Caki2 (cell line): ENCODE results near the gene NXPH3. TPM values are rescaled to one million over a fixed set of nuclear protein-coding genes. Genes with fewer than 3 reads are reported as not detected.

ENCODE experiments used
- DNase-seq: peaks from one replicate; pipeline ENCODE4 v3.0.0-alpha.2; 2015; ENCODE audit warnings: low read depth
- in situ Hi-C: cut with HindIII; loops from 2 replicates; pipeline ENCODE4 v1.10.0; 2016; ENCODE audit warnings: low sequenced_read_pairs, low pct_unique_long_range_greater_than_20kb, mixed read lengths
- total RNA-seq: library from RNA; depleted of rRNA; stranded (reverse); fragments of >200 nt; shearing (Covaris generic); gene quantifications from 2 replicates; pipeline ENCODE4 v1.2.3, GENCODE V29; 2014; ENCODE audit warnings: low replicate concordance

NXPH3 gene
- total RNA-seq, 1 experiment from 2014 or later, result 0.27 TPM

DNA sequence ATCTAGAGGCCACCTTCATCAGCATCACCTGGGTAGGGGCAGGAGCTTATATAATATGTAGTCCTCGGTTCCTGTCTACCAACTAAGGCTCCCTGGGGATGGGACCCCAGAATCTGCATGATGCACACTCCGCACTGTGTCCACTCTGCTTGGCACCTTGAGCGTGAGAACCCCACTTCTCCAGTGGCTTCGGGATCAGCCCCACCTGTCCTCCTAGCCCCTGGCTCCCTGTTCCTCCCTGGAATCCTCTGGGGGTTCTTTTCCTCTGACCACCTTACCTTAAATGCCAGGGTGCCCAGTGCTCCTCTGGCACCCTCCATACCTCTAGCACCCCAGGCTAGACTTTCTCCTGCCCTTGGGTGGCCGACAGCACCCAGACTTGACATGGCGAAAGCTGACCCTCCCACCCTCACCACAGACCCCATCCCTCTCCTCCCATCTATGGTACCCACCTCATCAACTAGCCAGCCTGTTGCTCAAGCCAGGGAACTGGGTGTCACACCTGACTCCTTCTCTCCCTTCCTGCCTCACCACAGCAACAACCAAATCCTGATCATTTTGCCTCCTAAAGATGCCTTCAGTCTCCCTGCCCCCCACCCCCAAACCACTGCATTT, 2.8 kb upstream of the NXPH3 start:
- no peak for DNase-seq
- in situ Hi-C loops, result no loop called here

DNA sequence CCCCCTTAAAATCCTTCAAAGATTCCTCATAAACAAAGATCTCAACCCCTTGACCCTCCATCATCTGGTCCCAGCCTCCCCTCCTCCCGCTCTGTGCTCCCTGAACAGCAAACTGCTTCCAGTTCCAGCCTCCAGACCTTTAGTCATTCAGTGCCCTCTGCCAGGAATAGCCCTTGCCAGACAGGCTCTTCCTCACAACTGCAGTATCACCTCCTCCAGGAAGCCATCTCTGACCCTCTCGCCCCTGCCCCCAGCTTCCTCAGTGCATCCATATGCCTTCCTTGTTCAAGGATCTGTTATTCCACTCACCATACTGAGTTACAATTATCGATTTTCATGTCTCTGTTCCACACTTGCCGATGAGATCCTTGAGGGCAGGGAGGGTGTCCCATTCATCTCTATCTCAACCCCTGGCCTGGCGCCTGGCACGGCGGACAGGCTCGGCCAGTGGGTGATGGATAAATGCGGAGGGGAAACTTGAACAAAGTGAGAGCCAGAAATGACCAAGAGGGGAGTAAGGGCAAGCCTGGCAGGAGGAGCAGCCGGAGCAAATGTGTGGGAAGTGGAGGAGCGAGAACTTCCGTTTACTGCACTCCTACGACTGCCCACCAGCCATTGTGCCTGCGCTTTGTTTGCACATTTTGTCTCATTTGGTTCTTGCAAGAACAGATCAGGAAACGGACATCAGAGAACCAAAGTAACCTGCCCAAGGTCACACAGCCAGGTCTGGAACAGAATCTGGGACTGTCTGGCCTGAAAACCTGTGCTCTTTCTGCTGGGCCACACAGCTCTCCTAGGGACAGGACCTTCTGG, 2.0 kb upstream of the NXPH3 start:
- DNase-seq, result no peak
- in situ Hi-C loops, result no loop called here

DNA sequence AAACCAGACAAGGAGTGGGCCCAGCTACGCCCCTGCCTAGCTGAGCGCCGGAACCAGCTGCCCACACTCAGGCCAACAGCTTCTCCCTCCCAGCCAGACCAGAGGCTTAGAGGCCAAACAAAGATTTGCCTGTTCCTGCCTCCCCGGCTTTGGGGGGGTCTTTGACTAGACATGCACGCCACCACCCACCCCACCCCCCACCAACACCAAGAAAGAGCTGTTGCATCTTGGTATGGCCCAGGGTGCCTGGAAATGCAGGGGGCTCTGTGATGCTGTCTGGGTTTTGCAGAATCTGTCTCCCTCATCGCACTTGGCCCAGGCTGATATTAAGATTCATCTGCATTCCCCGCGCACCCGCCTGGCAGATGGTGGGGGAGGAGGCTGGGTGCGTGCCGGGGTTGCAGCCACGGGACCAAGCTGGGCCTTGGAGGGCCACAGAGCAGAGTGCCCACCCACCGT, 1.3 kb upstream of the NXPH3 start:
- DNase-seq, result no peak
- in situ Hi-C loops, result no loop called here

DNA sequence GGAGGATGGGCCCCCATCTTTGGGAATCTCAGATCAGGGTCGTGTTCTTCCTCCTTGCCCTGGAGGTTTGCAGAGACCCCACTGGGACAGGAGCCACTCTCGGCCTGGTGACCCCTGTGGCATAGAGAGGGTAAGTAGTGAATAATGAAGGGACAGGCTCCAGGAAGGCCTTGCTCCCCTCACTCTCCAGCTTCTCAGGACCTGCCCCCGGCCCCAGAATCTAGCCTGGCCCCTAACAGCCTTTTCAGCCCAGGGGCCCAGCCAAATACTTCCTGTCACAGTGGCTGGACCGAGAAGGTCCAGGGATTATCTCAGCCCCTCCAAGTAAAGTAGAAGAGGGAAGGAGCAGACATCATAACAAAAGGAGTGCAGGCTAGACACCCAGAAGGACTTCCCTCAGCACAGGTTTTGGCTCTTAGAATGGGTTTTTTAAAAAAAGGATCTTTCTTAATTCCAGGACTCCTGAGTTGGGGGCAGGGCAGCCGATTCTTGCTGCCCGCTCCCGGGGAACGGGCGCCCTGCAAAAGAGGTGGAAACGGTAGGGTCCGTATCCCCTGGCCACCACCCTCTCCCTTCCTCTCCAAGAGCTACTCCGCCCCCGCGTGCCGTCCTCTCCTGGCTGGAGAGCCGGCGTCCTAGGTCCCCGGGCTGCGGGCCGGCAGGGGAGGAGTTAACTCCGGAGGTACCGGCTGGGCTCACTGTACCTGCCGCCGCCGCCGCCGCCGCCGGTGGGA, 559 bp upstream of the NXPH3 start:
- in situ Hi-C loops, result no loop called here
- no peak for DNase-seq

DNA sequence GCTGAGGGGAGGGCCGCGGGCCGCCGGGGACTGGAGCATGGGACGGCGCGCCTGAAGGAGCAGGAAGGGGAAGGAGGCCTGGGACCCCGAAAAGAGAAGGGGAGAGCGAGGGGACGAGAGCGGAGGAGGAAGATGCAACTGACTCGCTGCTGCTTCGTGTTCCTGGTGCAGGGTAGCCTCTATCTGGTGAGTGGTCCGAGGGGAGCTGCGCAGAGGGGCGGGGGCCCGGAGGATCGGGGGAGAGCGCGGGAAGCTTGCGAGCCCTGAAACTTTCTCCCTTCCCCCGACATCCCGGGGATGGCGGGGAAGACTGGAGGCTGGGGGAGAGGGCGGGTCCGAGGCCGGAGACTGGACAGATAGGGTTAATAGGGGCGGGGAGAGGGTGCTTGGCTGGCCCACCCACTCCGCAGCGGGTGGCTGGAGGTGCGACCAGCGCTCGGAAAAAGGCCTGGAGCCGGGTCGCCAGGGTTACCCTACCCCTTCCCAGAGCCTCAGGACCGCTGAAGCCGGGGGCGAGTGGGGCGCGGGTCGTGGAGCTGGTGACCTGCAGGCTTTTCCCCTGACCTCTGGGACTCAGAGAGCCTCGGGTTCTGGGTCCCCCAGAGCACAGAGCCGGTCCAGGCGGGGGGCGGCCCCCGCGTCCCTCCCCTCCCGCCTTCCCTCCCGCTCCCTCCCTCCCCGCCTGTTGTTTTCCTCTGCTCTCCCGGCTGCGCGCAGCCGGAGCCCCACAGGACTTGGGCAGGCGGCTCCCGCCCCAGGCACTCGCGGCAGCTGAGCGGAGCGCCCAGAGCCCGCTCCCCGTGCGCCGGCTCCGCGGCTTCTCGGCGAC, 631 bp downstream of the NXPH3 start:
- in situ Hi-C loops, result no loop called here

DNA sequence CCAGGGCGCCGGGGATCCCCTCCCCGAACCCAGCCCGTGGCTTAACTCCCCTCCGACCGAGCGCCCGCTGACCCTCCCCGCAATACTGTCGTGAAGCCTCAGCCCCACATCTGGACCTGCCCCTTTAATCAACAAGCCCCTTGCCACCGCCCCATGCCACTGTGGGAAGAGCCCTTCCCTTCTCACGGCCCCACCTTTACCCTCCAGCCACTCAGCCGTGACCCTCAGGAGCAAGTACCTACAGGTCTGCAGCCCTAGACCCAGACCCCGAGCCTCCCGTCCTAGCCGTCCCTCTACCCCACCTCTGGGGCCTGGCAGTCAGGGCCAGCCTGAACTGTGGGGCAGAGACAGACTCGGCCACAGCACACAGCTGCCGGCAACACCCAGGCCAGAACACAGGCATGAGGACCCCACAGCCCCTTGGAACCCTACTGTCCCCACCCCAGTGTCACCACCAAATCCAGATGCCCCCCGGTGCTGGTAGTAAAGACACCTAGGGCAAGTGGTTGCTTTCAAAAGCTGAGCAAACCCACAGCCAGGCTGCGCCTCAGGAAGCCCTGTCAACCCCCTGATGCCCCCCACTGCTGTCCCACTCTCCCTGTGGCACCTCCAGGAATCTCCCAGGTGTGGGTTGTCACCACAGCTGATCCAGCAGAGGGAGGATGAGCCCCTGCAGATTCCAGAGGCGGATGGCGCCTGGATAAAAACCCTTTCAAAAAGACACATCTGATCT, 1.4 kb downstream of the NXPH3 start:
- in situ Hi-C loops, result no loop called here
- no peak for DNase-seq

More for the DNA sequence above, 631 bp downstream of the NXPH3 start:
- no peak for DNase-seq

DNA sequence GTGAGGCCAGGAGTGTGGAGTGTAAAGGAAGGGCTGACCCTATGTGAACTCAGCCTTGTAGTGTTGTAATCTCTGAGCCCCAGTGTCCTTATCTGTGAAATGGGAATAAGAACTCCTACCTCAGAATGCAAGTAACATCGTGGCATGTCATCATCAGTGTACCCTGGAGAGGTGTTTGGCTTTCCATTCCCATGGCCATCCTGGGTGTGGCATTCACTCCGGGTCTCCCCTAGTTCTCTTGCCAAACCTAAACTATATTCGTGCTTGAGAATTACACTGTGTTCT, 1.9 kb downstream of the NXPH3 start:
- DNase-seq, result no peak
- in situ Hi-C loops, result no loop called here

DNA sequence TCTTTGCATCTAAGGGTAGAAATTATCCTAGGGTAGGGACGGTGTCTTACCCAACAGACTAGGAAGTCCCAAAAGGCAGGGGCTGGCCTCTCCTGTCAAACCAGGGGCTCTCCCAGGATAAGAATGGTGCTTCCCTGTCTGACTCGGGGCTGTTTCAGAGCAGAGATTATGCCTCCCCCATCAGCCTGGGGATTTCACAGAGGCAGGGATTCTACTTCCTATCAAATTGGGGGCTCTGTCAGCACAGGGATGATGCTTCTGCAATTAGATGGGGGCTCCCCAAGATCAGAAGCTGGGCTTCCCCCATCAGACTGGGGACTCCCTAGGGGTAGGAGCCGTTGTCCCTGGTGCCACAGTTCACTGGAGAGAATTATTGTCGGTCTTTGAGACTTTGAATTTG, 2.3 kb downstream of the NXPH3 start:
- in situ Hi-C loops, result no loop called here
- DNase-seq, result no peak

DNA sequence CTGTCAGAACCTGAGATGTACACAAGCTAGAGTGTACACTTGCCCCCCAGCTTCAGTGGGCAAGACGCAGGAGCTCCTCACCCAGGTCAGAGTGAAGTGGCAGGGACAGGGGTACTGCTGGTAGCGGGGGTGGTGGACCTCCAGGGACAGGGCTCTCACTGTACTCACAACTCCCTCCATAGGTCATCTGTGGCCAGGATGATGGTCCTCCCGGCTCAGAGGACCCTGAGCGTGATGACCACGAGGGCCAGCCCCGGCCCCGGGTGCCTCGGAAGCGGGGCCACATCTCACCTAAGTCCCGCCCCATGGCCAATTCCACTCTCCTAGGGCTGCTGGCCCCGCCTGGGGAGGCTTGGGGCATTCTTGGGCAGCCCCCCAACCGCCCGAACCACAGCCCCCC, 2.7 kb downstream of the NXPH3 start:
- DNase-seq, result no peak
- in situ Hi-C loops, result no loop called here

DNA sequence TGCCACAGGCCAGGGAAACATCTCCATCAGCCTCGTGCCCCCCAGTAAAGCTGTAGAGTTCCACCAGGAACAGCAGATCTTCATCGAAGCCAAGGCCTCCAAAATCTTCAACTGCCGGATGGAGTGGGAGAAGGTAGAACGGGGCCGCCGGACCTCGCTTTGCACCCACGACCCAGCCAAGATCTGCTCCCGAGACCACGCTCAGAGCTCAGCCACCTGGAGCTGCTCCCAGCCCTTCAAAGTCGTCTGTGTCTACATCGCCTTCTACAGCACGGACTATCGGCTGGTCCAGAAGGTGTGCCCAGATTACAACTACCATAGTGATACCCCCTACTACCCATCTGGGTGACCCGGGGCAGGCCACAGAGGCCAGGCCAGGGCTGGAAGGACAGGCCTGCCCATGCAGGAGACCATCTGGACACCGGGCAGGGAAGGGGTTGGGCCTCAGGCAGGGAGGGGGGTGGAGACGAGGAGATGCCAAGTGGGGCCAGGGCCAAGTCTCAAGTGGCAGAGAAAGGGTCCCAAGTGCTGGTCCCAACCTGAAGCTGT, 3.4 kb downstream of the NXPH3 start:
- in situ Hi-C loops, result no loop called here

DNA sequence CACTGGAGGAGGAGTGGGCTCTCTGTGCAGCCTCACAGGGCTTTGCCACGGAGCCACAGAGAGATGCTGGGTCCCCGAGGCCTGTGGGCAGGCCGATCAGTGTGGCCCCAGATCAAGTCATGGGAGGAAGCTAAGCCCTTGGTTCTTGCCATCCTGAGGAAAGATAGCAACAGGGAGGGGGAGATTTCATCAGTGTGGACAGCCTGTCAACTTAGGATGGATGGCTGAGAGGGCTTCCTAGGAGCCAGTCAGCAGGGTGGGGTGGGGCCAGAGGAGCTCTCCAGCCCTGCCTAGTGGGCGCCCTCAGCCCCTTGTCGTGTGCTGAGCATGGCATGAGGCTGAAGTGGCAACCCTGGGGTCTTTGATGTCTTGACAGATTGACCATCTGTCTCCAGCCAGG, 3.9 kb downstream of the NXPH3 start:
- DNase-seq, result no peak
- in situ Hi-C loops, result no loop called here

More for the DNA sequence above, 3.4 kb downstream of the NXPH3 start:
- no peak for DNase-seq

DNA sequence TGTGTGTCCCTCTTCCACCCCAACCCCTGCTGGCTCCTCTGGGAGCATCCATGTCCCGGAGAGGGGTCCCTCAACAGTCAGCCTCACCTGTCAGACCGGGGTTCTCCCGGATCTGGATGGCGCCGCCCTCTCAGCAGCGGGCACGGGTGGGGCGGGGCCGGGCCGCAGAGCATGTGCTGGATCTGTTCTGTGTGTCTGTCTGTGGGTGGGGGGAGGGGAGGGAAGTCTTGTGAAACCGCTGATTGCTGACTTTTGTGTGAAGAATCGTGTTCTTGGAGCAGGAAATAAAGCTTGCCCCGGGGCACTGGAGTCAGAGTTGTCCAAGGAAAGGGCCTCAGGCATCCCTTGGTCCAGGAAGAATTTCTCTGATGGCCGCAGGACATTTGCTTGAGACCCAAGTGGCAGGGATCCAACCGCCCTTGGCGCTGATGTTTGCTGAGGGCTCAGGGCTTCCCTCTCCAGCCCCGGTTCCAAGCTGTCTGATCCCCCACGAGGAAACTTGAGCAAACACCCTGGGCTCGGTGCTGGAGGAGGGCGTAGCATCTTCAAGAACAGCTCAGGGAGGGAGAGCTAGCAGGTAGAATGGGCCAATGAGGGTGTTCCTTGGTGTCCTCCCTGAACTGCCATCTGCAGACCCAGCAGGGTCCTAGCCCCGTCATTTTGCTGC, 4.5 kb downstream of the NXPH3 start:
- in situ Hi-C loops, result no loop called here
- DNase-seq, result no peak

DNA sequence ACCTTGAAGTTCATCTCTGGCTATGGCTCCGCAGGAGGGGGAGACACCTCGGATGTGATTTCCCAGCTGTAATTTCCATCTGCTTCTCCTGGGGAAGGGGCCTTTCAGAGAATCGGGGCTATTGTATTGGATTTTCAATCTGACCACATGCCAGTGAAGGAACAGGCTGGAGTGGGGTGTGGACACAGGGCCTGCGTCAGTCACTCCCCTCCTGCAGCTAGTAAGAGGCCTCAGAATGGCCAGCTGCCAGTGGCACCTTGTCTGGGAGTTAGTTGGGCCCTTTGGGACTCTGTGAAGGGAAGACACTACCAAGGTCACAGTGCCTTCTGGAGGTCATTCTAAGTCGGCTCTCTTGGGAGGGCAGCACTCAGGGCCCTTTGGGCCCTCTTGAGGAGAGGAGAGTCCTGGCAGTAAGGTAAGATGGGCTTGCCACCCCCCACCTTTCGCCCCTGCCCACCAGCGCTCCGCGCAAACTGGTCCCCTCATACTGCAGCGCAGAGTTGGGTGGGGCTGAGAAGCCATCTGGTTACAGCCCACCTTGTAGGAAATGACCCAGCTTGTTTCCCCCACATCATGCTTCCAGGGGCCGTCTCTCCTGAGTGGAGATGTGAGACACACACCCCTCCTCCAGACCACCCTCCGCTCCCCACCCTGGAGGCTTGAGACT, 5.4 kb downstream of the NXPH3 start:
- DNase-seq, result no peak
- in situ Hi-C loops, result no loop called here

DNA sequence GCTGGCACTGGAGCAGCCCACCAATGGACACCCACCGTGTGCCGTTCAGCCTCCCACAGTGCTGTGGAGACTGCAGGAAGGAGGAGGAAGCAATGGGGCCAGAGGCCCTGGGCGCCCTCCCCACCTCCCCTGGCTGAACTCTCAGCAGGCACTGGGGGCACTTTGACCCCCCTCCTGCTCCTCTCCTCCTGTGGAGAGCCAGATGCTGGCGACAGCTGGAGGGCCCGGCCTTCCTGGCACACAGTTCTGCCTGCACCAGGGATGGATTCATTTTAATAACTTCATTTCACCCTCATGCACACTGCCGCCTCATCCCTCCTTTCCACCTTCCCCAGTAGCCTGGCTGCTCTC, 6.0 kb downstream of the NXPH3 start:
- in situ Hi-C loops, result no loop called here
- DNase-seq, result no peak

DNA sequence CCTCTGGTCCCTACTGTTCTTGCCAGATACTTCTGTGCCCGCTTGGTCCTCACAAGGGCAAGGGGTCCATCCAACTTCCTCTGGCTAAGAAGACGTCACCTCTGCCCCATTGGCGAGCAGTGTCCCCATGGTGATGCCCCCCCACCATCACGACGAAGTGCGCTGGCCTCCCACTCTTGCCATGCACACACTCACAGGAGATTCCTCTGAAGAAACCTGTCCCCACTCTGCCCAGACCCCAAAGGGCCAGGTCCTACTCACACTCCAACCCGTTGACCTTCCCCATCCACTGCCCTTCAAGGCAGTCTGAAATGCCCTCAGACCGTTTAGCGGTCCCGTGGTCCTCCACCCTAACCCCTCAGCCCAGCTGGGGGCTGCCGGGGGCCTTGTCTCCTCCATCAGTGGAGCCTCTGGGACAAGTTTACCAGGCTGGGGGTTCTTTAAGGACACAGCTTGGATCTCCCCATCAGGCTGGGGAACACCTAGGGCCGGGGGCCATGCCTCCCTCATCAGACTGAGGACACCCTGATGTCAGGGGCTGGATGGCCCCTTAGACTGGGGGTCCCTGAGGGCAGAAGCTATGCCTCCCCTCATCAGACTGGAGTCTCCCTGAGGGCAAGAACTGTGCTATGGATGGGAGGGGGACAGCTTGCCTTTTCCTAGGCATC, 6.5 kb downstream of the NXPH3 start:
- in situ Hi-C loops, result no loop called here
- DNase-seq, result no peak

DNA sequence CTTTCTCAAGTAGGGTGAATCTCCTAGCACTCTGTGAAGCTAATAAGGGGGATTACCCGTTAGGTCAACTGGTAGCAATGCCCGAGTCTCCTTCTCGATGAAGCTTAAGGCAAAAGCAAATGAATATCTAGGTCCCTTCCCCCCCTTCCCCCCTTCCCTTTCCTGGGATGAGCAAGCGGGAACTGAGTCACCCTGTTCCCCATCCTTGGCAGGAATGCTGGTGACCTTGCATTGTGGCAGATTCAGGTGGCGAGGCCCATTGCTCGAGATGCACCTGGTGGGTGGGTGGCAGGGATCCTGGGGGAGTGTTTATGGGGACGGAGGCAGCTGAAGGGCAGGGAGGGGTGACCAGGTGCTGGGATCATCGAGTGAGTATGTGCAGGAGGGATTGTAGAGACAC, 7.1 kb downstream of the NXPH3 start:
- DNase-seq, result no peak

More for the DNA sequence above, 7.1 kb downstream of the NXPH3 start:
- in situ Hi-C loops, result no loop called here
